Measurements from ENCODE around the gene SLC9A9.

- TF ChIP-seq POLR2A (IDR thresholded peaks at IDR 0.05; ENCODE audit: low read depth, low read length) (no peak), TAF1 (IDR thresholded peaks at IDR 0.05; ENCODE audit: borderline replicate concordance, low read depth, low read length) (no peak), ELK1 (IDR thresholded peaks at IDR 0.05; ENCODE audit: low read depth, low read length) (no peak), HDAC6 (IDR thresholded peaks at IDR 0.05; ENCODE audit: unreplicated experiment) (no peak), CBX5 (IDR thresholded peaks at IDR 0.05; ENCODE audit: low read depth) (no peak), POLR2AphosphoS5 (IDR thresholded peaks at IDR 0.05; ENCODE audit: low read length) (no peak), E2F4 (IDR thresholded peaks at IDR 0.05; ENCODE audit: low read depth, low read length) (no peak), CTCF (IDR thresholded peaks at IDR 0.05 in 2 of 3, conservative IDR thresholded peaks at IDR 0.05 in 1 of 3; ENCODE audit: control insufficient read depth in 2 of 3, extremely low read depth in 1 of 3, insufficient read depth in 1 of 3, low read depth in 3 of 3, low read length in 3 of 3) (no peak), CHD1 (IDR thresholded peaks at IDR 0.05; ENCODE audit: low read depth, low read length) (no peak), CBX3 (IDR thresholded peaks at IDR 0.05; ENCODE audit: borderline replicate concordance, low read depth) (no peak), STAT3 (IDR thresholded peaks at IDR 0.05; ENCODE audit: low read depth, low read length) (no peak), EZH2 (IDR thresholded peaks at IDR 0.05; ENCODE audit: borderline replicate concordance, control insufficient read depth, low read depth, low read length) (no peak), MXI1 (IDR thresholded peaks at IDR 0.05; ENCODE audit: low read depth, low read length) (no peak), PBX3 (IDR thresholded peaks at IDR 0.05; ENCODE audit: insufficient replicate concordance, low read depth, low read length) (no peak)
Measured at GRCh38 chr3:143351354-143351753, 496.9 kb downstream of the SLC9A9 start.
